Gastrocnemius medialis (tissue), 4 donors: ENCODE measurements around the gene GLI3.

Experiments
- CTCF ChIP-seq, 5 experiments: fragments of 450-650 bp in 3 of 5; fragments of 200-600 bp in 2 of 5; sonication (generic) in 2 of 5; IDR thresholded peaks in 4 of 5; conservative IDR thresholded peaks in 1 of 5; 1 replicate in 4 of 5; 2 replicates in 1 of 5; pipeline ENCODE4 v1.5.1; 2016 to 2019; ENCODE audit warnings: antibody characterized with exemption in 5 of 5, mild to moderate bottlenecking in 3 of 5, moderate library complexity in 3 of 5
- POLR2A ChIP-seq, 2 donors: fragments of 450-650 bp; IDR thresholded peaks; one replicate each; pipeline ENCODE4 v1.6.1; 2017; ENCODE audit warnings: antibody characterized with exemption in 2 of 2, mild to moderate bottlenecking in 2 of 2, moderate library complexity in 2 of 2

- TF ChIP-seq POLR2A (IDR thresholded peaks at IDR 0.05): no peak
- TF ChIP-seq CTCF (IDR thresholded peaks at IDR 0.05 in 4 of 5, conservative IDR thresholded peaks at IDR 0.05 in 1 of 5): no peak
Observed at GRCh38 chr7:42155584-42156290, 81.3 kb downstream of the GLI3 start.
